ENCODE data around the gene PTPRT. TPM values are rescaled to one million over a fixed set of nuclear protein-coding genes. Genes with fewer than 3 reads are reported as not detected.

PTPRT gene
- not detected in 2 replicates for polyA plus RNA-seq (2012; rRNA removed)
- not detected in 2 replicates for polyA plus RNA-seq (2012; cell fraction: cytosol; rRNA removed)
- polyA plus RNA-seq (2012; cell fraction: nucleus; rRNA removed) = not detected in 2 replicates

- Histone ChIP-seq H3K27ac (ENCODE audit: low read depth in 2 of 2, low read length in 1 of 2) (no peak within 1 kb of the TSS), H3K4me2 (no peak within 1 kb of the TSS), H3F3A (replicated peaks; ENCODE audit: insufficient read depth) (no peaks in the 10 kb centered on the region), H3K36me3 (replicated peaks in 1 of 2; ENCODE audit: control insufficient read depth in 1 of 2, insufficient read depth in 2 of 2, low read length in 1 of 2) (no peaks in the 10 kb centered on the region), H3K9me2 (no peaks in the 10 kb centered on the region), H3K4me1 (ENCODE audit: control insufficient read depth in 1 of 2, insufficient read depth in 2 of 2, low read depth in 1 of 2, low read length in 1 of 2) (peaks cover 0 to 6% of the 10 kb centered on the region in 2 experiments; a peak in 1 of 4 replicates), H3K27me3 (ENCODE audit: insufficient read depth) (no peaks in the 10 kb centered on the region), H4K20me1 (ENCODE audit: insufficient read depth) (no peaks in the 10 kb centered on the region), H3K4me3 (ENCODE audit: low read depth in 2 of 2, low read length in 1 of 2) (no peak within 1 kb of the TSS), H3K9ac (no peak within 1 kb of the TSS), H2AFZ (ENCODE audit: low read depth) (no peak within 1 kb of the TSS), H3K79me2 (ENCODE audit: insufficient read depth) (no peaks in the 10 kb centered on the region), H3K9me3 (no peaks in the 10 kb centered on the region)
- no peak for TF ChIP-seq EZH2phosphoT487 (IDR thresholded peaks at IDR 0.05; ENCODE audit: borderline replicate concordance, low read depth)
- TF ChIP-seq JUND (IDR thresholded peaks at IDR 0.05) = no peak
- TF ChIP-seq MEF2A (IDR thresholded peaks at IDR 0.05; ENCODE audit: borderline replicate concordance, low read depth) = no peak
- no peak for TF ChIP-seq PBX3 (IDR thresholded peaks at IDR 0.05)
- TF ChIP-seq EP300 (IDR thresholded peaks at IDR 0.05; ENCODE audit: borderline replicate concordance in 1 of 2, low read depth in 1 of 2, low read length in 1 of 2) = no peak
- TF ChIP-seq USF1 (IDR thresholded peaks at IDR 0.05; ENCODE audit: borderline replicate concordance, low read depth) = no peak
- TF ChIP-seq MXI1 (IDR thresholded peaks at IDR 0.05; ENCODE audit: low read depth, low read length) = no peak
- no peak for TF ChIP-seq CHD2 (IDR thresholded peaks at IDR 0.05; ENCODE audit: low read length, partially characterized antibody)
- TF ChIP-seq NRF1 (IDR thresholded peaks at IDR 0.05; ENCODE audit: low read depth, low read length) = no peak
- no peak for TF ChIP-seq RXRA (IDR thresholded peaks at IDR 0.05; ENCODE audit: borderline replicate concordance, low read depth)
- no peak for TF ChIP-seq MAX (IDR thresholded peaks at IDR 0.05; ENCODE audit: low read depth)
- no peak for TF ChIP-seq FOXJ3 (CRISPR knock-in tag; IDR thresholded peaks at IDR 0.05)
- no peak for TF ChIP-seq FOXM1 (IDR thresholded peaks at IDR 0.05; ENCODE audit: low read depth)
- no peak for TF ChIP-seq FOSL2 (IDR thresholded peaks at IDR 0.05; ENCODE audit: borderline replicate concordance, low read depth)
- TF ChIP-seq SIN3A (IDR thresholded peaks at IDR 0.05; ENCODE audit: borderline replicate concordance, low read depth, low read length) = no peak
- TF ChIP-seq TAF1 (IDR thresholded peaks at IDR 0.05; ENCODE audit: borderline replicate concordance, low read depth, low read length) = no peak
- no peak for TF ChIP-seq IRF3 (IDR thresholded peaks at IDR 0.05; ENCODE audit: low read depth, low read length)
- no peak for TF ChIP-seq REST (IDR thresholded peaks at IDR 0.05; ENCODE audit: low read depth, low read length)
- 5% methylated on average over 8 of the region's 115 CpGs for WGBS (ENCODE audit: low lambda C conversion rate)
- POLR2A ChIA-PET = no interaction called here
- CTCF ChIA-PET = interaction anchor here (0.8 to 9.2 kb wide), 12 partner anchors 9 to 1497 kb away, joined by 3 to 90 read pairs (median 4); no protein-coding TSS in a partner anchor
- peak; percentile 66 for DNase-seq
Observed at GRCh38 chr20:43189554-43190331, at the start of gene PTPRT. TSS of gene PTPRT (minus strand) at chr20:43189906. CDS start at chr20:43189733, 173 bp downstream.

Data from SK-N-SH (cell line).